ENCODE results near the gene DCXR.

The DCXR gene

GRCh38 chr17:82008941-82009405 is 28.5 kb downstream of the DCXR start:
- no peak for DNase-seq

DNA sequence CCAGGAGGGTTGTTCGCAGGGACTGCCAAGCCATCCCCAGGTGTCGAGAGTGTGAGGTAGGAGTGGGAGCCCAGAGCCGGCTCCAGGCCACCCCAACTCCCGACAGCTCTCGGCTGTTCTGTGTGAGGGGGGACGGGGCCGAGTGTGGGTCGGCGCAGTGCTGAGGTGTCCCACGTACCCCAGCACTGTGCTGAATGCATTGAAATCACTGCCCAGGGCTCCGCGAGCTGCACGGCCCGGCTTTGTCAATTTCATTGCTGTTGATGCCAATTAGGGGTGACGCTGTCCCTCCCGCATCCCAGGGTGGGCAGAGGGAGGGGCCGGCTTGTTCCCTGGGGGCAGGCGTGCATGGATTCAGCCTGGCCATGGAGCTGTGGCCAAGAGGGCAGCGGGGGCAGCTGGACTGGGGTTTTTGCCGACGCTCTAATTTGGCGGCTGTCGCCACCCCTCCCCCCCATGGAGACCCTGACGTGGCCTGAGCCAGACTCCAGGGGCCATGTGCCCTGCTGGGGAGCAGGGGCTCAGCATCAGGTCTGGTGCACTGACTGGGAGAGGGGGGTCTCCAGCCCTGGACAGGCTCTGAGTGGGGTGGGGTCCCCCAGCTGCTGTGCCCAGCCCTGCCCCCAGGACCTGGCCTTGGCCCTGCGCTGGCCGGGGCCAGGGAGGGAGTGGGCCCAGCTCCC is 29.1 kb downstream of the DCXR start:
- DNase-seq = no peak

- no peak for DNase-seq
Measured at GRCh38 chr17:82007495-82008257, 29.8 kb downstream of the DCXR start.

DNA sequence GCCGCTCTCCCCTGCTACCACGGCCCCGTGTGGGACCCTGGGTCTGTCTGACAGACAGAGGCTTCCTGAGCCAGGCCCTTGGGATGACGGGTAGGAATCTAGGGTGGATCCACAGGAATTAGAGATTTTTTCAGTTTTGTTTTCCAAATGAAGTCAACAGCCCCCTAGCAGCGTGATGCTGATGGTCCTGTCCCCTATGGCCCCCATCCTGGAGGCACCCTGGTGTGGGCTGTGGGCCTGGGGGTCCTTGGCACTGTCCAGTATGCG is 30.3 kb downstream of the DCXR start:
- no peak for DNase-seq

DNA sequence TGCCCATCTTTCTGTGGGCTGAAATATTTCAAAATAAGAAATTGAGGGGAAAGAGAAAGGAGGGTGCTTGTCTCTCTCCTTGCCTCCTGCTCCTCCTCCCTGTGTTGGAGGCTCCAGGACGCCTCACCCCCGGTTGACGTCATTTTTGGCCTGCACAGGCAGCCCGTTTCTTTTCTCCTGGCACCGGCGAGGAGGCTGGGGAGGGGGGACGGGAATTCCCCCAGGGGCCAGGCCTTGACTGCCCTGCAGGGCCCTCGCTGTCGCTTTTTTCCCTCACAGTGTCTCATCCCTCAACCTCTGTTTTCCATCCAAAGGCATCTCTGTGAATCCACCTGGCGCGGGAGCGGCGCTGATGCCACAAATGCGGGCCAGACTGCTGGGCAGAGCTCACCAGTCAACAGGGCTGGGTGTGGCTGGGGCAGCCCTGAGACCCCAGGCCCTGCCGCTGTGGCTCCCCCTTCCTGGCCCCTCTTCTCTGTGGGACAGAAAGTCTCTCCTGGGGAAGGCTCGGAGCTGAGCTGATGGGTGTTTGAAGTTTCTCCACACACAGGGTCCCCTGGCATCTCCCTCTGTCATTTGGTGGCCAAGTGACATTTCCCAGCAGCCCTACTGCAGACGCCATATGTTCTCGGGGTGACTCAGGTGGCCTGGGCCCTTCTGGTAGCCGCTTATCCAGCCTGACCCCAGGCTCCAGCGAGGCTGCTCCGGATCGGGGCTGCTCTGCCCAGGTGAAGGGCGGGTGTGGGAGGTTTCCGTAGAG is 30.8 kb downstream of the DCXR start:
- no peak for DNase-seq

- DNase-seq = no peak
Measured at GRCh38 chr17:82005701-82006348, 31.7 kb downstream of the DCXR start.

- DNase-seq = no peak
Measured at GRCh38 chr17:82004517-82005455, 32.7 kb downstream of the DCXR start.

DNA sequence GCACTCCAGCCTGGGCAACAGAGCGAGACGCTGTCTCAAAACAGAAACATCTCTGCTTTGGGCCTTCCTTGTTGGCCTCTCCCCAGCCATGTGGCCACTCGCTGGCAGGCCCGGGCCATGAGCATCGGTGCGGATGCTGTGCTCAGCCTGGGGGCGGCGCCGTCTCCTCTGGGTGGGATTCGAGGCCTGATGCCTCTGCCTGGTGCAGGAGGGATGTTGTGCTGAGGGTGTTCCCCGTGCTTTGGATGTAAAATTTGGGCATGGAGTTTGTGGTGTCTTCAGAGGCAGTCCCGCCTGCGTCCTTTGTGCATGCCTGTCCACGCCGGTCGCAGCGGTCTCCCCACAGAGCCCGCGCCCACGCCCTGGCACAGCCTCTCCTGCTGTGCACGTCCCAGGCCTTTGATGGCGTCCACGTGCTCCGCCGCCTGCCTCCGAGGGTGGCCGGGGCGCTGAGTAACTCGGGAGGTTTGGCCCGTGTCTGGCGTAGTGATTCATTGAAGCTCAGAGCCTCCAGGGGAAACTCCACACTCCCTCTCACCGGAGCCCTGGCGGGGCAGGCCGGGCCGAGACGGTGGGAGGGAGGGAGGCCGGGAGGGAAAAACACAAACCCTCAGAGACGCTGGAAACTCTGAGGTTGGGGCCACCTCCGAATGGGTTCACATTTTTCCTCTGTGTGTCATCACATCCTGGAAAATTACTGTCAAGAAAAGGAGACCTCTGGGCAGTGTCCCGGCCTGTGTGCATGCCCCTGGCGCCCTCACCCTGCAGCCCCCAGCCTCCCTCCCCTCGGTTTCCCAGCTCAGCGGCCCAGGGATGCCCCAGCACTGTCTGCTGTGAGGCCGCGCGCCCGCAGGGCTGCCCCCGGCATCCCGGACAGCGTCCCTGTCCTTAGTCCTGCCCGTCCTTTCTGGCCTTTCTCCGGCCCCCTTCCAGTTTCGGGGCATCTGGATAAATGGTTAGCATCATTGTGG is 33.8 kb downstream of the DCXR start:
- no peak for DNase-seq

GRCh38 chr17:82001571-82002056 is 35.9 kb downstream of the DCXR start:
- DNase-seq = no peak

GRCh38 chr17:82000803-82001570 is 36.5 kb downstream of the DCXR start:
- DNase-seq = no peak

DNA sequence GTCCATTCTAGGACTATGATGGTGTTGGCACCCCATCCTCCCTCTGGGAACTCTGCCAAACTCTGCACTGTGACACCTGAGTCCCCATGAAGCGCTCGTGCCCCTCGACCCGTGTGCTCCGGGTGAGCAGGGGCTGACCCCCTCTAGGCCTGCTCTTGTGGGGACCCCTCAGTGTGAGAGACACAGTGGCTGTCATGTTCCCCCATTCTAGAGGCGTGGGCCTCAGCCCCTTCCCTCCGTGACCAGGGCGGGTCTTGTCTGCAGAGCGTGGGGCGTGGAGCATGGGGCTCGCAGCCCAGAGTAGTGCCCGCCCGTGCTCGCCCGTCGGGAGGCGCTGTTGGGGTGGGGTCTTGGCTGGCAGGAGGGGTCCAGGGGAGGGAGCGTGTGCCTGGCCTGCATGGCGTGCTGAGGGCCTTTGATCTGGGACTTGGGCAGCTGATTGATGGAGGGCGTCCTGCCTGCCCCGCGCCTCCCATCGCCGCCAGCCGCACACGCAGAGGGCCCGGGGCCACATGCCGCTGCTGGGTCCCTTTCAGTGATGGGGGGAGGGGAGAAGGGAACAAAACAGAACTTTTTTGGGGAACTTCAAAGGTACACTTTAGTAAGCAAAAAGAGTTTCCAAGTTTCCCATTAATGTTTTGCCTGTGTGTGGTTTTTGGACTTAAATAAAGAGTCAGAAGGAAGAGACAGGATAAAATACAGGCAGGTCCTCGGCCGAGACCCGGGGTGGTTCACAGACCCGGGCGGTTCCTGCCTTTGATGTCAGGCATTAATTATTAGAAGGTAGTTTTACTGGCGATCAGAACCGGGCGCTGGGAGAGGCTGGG is 37.3 kb downstream of the DCXR start:
- DNase-seq = no peak

DNA sequence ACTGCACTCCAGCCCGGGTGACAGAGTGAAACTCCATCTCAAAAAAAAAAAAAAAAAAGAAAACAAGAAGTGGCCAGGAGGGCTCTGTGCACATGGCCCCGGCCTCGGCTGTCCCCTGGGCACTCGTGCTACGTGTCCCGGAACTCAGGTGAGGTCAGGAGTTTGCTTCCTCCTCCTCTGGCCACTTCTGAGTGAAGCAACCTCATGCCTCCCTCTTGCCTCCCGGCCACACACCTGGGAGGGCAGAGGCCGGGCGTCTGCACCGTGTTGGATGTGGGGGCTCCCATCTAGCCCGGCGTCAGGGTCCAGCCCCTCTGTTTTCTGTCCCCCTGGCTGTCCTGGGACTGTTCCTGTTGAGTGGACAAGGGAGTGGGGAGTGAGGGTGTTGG is 37.9 kb downstream of the DCXR start:
- DNase-seq = no peak

- no peak for DNase-seq
Measured at GRCh38 chr17:81998691-81999438, 38.6 kb downstream of the DCXR start.

DNA sequence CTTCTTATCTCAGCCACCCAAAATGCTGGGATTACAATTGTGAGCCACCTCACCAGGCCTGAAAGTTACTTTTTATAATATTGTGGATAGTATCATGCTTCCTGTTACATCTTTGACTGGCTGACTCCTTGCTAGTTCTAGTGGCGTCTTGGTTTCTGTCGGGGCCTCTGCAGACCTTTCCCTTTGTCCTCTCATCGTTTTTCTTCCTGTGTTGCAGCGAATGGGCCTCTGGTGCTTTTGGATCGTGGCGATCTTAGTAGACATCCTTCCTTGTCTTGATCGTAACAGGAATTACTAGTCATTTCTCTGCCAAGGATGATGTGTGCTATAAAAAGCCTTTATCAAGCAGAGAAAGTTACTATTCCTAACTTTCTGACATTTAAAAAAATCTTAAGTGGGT is 39.3 kb downstream of the DCXR start:
- no peak for DNase-seq

DNA sequence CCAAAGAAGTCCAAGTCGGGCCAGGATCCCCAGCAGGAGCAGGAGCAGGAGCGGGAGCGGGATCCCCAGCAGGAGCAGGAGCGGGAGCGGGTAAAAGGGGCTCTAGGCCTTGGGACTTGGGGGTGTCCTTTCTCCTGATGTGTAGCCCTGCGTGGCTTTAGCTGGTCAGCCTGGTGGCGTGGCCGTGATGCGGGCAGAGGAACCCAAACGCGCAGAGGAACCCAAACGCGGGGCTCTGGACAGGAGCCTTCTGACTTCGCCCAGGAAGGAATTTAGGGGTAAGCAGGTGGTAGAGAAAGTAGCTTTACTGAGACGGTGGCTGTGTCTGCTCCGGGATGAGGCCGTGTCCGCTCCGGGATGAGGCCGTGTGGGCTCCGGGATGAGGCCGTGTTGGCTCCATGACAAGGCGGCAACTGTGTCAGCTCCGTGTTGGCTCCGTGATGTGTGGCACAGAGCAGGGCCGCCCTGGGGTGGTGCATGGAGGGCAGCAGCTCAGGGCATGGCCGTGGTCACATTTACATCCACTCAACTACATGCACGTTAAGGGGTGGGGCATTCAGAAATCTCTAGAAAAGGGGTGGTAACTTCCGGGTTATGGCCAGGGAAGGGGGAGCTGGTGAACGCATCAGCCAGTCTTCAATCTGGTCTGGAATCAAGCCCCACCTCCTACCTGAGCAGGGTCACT is 40.6 kb downstream of the DCXR start:
- DNase-seq = no peak

DNA sequence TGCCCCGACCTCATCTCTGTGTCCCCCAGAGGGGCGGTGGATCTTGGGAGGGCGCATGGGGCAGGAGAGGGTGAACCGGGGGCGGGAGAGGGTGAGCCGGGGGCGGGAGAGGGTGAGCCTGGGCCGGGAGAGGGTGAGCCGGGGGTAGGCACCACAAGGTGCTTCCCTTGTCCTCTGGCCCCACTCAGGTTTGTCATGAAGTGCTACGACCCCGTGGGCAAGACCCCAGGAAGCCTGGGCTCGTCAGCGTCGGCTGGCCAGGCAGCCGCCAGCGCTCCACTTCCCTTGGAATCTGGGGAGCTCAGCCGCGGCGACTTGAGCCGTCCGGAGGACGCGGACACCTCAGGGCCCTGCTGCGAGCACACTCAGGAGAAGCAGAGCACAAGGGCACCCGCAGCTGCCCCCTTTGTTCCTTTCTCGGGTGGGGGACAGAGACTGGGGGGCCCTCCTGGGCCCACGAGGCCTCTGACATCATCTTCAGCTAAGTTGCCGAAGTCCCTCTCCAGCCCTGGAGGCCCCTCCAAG is 41.2 kb downstream of the DCXR start:
- DNase-seq = no peak

DNA sequence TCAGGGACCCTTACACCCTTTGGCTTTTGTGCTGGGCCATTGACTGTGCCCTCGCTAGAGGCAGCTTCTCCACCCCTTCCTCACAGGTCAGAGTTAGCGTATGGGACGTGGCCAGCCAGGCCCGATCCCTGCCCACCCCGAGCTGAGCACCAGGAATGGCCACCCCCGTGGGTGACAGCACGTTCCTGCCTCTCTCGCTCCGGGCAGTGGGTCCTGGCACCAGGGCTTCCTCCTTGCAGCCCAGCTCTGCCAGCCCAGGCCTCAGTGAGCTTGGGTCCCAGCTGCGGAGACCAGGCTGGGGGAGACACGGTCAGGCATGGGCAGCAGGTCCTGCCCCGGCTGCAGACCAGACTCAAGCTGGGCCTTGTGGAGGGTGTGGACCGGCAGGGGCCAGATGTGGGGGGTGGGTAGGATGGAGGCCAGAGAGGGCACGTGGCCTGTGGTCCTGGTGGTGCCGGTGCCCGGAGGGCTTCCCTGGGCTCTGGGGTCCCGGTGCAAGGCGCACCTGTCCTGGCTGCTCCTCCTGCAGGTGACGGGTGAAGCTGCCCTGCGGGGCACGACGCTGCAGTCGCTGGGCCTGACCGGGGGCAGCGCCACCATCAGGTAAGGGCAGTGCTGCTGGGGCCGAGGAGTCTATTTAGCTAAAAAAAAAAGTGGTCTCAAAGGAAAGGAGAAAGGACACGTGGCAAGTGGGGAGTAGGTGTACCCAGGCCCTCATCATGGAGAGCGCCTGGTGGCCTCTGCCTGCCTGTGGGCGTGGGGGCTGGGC is 41.9 kb downstream of the DCXR start:
- no peak for DNase-seq

All from NCI-H345 (cell line).